Measurements from ENCODE around the gene HS6ST2. TPM values are rescaled to one million over a fixed set of nuclear protein-coding genes. Genes with fewer than 3 reads are reported as not detected.
A peak's percentile ranks its signal among the peaks of the same experiment; 100 is the strongest.

The HS6ST2 gene
- total and polyA plus RNA-seq, 9 of the 15 experiments (the other 6 are each of a cell fraction or from before 2014, with no cell fraction given) = not detected

DNA sequence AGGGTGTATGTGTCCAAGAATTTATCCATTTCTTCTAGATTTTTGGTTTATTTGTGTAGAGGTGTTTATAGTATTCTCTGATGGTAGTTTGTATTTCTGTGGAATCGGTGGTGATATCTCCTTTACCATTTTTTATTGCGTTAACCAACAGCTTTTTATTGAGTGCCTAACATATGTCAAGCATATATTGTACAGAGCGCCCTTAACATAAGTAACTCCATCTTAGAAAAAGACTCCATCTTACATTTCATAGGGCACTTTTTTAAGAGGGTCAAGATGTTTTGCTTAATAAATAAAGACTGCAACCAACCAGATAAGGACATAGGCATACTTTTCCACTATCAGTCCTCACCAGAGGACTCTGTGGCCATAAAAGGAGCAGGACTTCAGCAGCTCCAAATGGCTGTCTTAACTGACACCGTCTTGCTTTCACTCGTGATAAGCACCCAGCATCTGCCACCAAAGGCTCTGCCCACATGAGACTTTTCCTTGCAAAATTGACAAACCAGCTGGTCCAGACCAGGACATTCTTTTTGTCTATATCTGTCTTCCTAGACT lies 75.0 kb downstream of the HS6ST2 start (continued):
- TF ChIP-seq FOXP4 (CRISPR knock-in tag; IDR thresholded peaks at IDR 0.05; ENCODE audit: borderline replicate concordance) = no peak
- TF ChIP-seq TEAD4 (IDR thresholded peaks at IDR 0.05; ENCODE audit: low read length) = peak; percentile 79
- no peak for TF ChIP-seq TEAD4 (CRISPR knock-in tag; IDR thresholded peaks at IDR 0.05; ENCODE audit: borderline replicate concordance)
- TF ChIP-seq ELF4 (CRISPR knock-in tag; IDR thresholded peaks at IDR 0.05) = no peak
- no peak for TF ChIP-seq LEF1 (IDR thresholded peaks at IDR 0.05)
- TF ChIP-seq EGR1 (conservative IDR thresholded peaks at IDR 0.05) = no peak
- TF ChIP-seq KDM5B (IDR thresholded peaks at IDR 0.05; ENCODE audit: insufficient replicate concordance, low read depth, low read length) = no peak
- peak; percentile 22; the same call in 1 of the 2 replicates for TF ChIP-seq ZFP1 (CRISPR knock-in tag; IDR thresholded peaks at IDR 0.05)
- no peak for TF ChIP-seq BRCA1 (IDR thresholded peaks at IDR 0.05)
- TF ChIP-seq BRCA1 (CRISPR knock-in tag; IDR thresholded peaks at IDR 0.05) = no peak
- peak; percentile 77 for TF ChIP-seq CBFA2T3 (IDR thresholded peaks at IDR 0.05)
- TF ChIP-seq NR4A1 (CRISPR knock-in tag; IDR thresholded peaks at IDR 0.05) = no peak
- TF ChIP-seq NR4A1 (tag; IDR thresholded peaks at IDR 0.05) = peak; percentile 81; the same call in 1 of the 2 replicates
- TF ChIP-seq MLX (CRISPR knock-in tag; conservative IDR thresholded peaks at IDR 0.05) = no peak
- no peak for TF ChIP-seq NR3C1 (CRISPR knock-in tag; IDR thresholded peaks at IDR 0.05)
- TF ChIP-seq HEY1 (CRISPR knock-in tag; IDR thresholded peaks at IDR 0.05; ENCODE audit: borderline replicate concordance) = no peak
- TF ChIP-seq GMEB1 (CRISPR knock-in tag; IDR thresholded peaks at IDR 0.05) = no peak
- 0 out of 2 replicates have a peak, but pooled peaks have one; percentile 52 for TF ChIP-seq ZNF41 (CRISPR knock-in tag; conservative IDR thresholded peaks at IDR 0.05)
- 0 out of 2 replicates have a peak, but pooled peaks have one; percentile 59 for TF ChIP-seq IFI16 (CRISPR knock-in tag; IDR thresholded peaks at IDR 0.05)
- no peak for TF ChIP-seq AFF1 (IDR thresholded peaks at IDR 0.05; ENCODE audit: low read depth in 1 of 2, partially characterized antibody in 2 of 2)

Measured in K562 (cell line).